DMS53 (cell line): ENCODE measurements around the gene IFNK.

Experiments used
- DNase-seq: peaks from one replicate; lab custom pipeline; 2025; lab: John Stamatoyannopoulos, UW

Gene IFNK

GRCh38 chr9:27511771-27512170 lies 12.3 kb upstream of the IFNK start:
- DNase-seq: no peak

GRCh38 chr9:27514551-27514950 lies 9.5 kb upstream of the IFNK start:
- DNase-seq: no peak

GRCh38 chr9:27518006-27518405 lies 6.1 kb upstream of the IFNK start:
- no peak for DNase-seq

GRCh38 chr9:27518809-27519208 lies 5.3 kb upstream of the IFNK start:
- no peak for DNase-seq

- DNase-seq: no peak
Measured at GRCh38 chr9:27519466-27520465, 4.3 kb upstream of the IFNK start.

GRCh38 chr9:27520986-27521385 lies 3.1 kb upstream of the IFNK start:
- DNase-seq: no peak

GRCh38 chr9:27523141-27523540 lies 949 bp upstream of the IFNK start:
- DNase-seq: no peak

- no peak for DNase-seq
Measured at GRCh38 chr9:27527702-27528075, 3.6 kb downstream of the IFNK start.

- DNase-seq: peak; percentile 47
Measured at GRCh38 chr9:27528076-27528885, 4.2 kb downstream of the IFNK start.

GRCh38 chr9:27528886-27529315 lies 4.8 kb downstream of the IFNK start:
- DNase-seq: peak; percentile 49

- DNase-seq: peak; percentile 77
Measured at GRCh38 chr9:27529316-27530278, 5.5 kb downstream of the IFNK start, which contains the start of gene MOB3B. TSS of gene MOB3B (minus strand) at chr9:27529814. CDS start at chr9:27455550, 74,264 bp downstream.

GRCh38 chr9:27530915-27531755 lies 7.0 kb downstream of the IFNK start:
- no peak for DNase-seq

GRCh38 chr9:27532046-27532445 lies 8.0 kb downstream of the IFNK start:
- DNase-seq: no peak

- no peak for DNase-seq
Measured at GRCh38 chr9:27533311-27533710, 9.2 kb downstream of the IFNK start.

- DNase-seq: no peak
Measured at GRCh38 chr9:27534131-27534530, 10.0 kb downstream of the IFNK start.

- no peak for DNase-seq
Measured at GRCh38 chr9:27534658-27535209, 10.6 kb downstream of the IFNK start.

- no peak for DNase-seq
Measured at GRCh38 chr9:27535701-27536118, 11.6 kb downstream of the IFNK start.

- no peak for DNase-seq
Measured at GRCh38 chr9:27536168-27536567, 12.1 kb downstream of the IFNK start.

- DNase-seq: no peak
Measured at GRCh38 chr9:27537027-27537435, 12.9 kb downstream of the IFNK start.

- DNase-seq: no peak
Measured at GRCh38 chr9:27537756-27538155, 13.7 kb downstream of the IFNK start.
